Panc1 (cell line): ENCODE measurements around the gene ESRRA.
A peak's percentile ranks its signal among the peaks of the same experiment; 100 is the strongest.

Experiments
- CTCF ChIP-seq: fragments of 450-650 bp; IDR thresholded peaks from 2 replicates; pipeline ENCODE4 v1.5.1; 2017; ENCODE audit warnings: mild to moderate bottlenecking
- POLR2AphosphoS5 ChIP-seq: IDR thresholded peaks from 2 replicates; pipeline ENCODE4 v1.6.1; 2012; ENCODE audit warnings: mild to moderate bottlenecking, low read depth, low read length, moderate library complexity
- REST ChIP-seq, 2 experiments: IDR thresholded peaks; 2 replicates each; pipeline ENCODE4 v1.6.1; 2011 to 2012; ENCODE audit warnings: low read depth in 2 of 2, control low read depth in 1 of 2, low read length in 1 of 2, mild to moderate bottlenecking in 1 of 2, moderate library complexity in 1 of 2; ENCODE audit not compliant: insufficient read depth in 1 of 2

DNA sequence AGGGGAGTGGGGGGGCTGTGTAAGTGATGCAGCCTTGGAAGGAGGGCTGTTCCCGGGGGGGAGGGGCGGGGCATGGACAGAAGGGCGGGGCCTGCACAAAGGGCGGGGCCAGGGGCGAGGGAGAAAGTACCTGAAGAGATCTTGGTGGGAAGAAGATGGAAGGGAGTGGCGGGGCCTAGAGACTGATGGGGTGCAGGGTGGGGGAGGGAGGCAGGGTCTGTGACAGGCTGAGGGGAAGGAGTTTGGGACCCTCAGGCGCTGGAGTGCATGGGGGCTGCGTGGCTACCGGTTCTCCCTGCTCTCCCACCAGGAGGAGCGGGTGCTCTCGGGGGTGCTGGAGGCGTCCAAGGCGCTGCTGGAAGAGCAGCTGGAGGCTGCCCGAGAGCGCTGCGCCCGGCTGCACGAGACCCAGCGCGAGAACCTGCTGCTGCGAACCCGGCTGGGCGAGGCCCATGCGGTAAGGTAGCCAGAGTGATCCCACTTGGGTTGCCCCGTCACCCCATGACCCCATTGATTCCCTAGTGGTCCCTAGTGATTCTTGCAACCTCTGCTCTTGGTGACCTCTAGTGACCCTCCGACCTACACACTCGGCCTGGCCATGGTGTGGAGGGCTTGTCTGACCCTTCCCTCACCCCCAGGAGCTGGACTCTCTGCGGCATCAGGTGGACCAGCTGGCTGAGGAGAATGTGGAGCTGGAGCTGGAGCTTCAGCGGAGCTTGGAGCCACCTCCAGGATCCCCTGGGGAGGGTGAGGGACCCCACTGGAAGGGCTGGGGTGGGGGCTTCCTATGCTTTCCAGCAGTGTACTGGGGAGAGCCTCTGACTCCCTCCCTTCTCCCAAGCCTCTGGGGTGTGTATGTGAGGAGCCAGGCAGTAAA lies 37.8 kb downstream of the ESRRA start:
- no peak for TF ChIP-seq CTCF
- TF ChIP-seq POLR2AphosphoS5 = 0 out of 2 replicates have a peak, but pooled peaks have one; percentile 5
- TF ChIP-seq REST (IDR thresholded peaks at IDR 0.05; ENCODE audit: insufficient read depth in 1 of 2, low read depth in 2 of 2, low read length in 1 of 2) = no peak
